ENCODE data around the gene OR13C4. TPM values are rescaled to one million over a fixed set of nuclear protein-coding genes. Genes with fewer than 3 reads are reported as not detected.

OR13C4 gene
- total RNA-seq, 1 experiment from 2014 or later = not detected

Other genes with a start within 250 kb of the OR13C4 start
- not detected in 2 replicates for gene OR13F1, start 22.9 kb downstream of the OR13C4 start, total RNA-seq (2014; rRNA removed; shearing (Covaris generic); ENCODE audit: low replicate concordance)
- gene OR13C3, start 9.6 kb upstream of the OR13C4 start, total RNA-seq (2014; rRNA removed; shearing (Covaris generic); ENCODE audit: low replicate concordance) = not detected in 2 replicates
- gene OR13C8, start 42.0 kb upstream of the OR13C4 start, total RNA-seq (2014; rRNA removed; shearing (Covaris generic); ENCODE audit: low replicate concordance) = not detected in 2 replicates
- gene OR13C5, start 72.2 kb upstream of the OR13C4 start, total RNA-seq (2014; rRNA removed; shearing (Covaris generic); ENCODE audit: low replicate concordance) = not detected in 2 replicates
- not detected in 2 replicates for gene OR13C2, start 78.4 kb upstream of the OR13C4 start, total RNA-seq (2014; rRNA removed; shearing (Covaris generic); ENCODE audit: low replicate concordance)
- not detected in 2 replicates for gene OR13C9, start 91.0 kb upstream of the OR13C4 start, total RNA-seq (2014; rRNA removed; shearing (Covaris generic); ENCODE audit: low replicate concordance)
- gene OR13D1, start 167.3 kb upstream of the OR13C4 start, total RNA-seq (2014; rRNA removed; shearing (Covaris generic); ENCODE audit: low replicate concordance) = not detected in 2 replicates
- gene NIPSNAP3A, start 220.5 kb upstream of the OR13C4 start, total RNA-seq (2014; rRNA removed; shearing (Covaris generic); ENCODE audit: low replicate concordance) = 14.8 and 23.0 TPM in 2 replicates
- gene NIPSNAP3B, start 236.9 kb upstream of the OR13C4 start, total RNA-seq (2014; rRNA removed; shearing (Covaris generic); ENCODE audit: low replicate concordance) = 2.4 TPM in 1 of 2 replicates, not detected in the other

Data from Caki2 (cell line).